NOMO-1 treated with dmso at 0.1 percent for 144 hours (cell line): ENCODE results near the gene KDM2A.
A peak's percentile ranks its signal among the peaks of the same experiment; 100 is the strongest.
"Not testable (repeated sequence)": the region's sequence is repeated elsewhere in the genome, so short reads cannot be mapped to it uniquely, and the experiment has no call there.

Source experiments
- DNase-seq: peaks from one replicate; lab custom pipeline; 2025; ENCODE audit not compliant: unreplicated experiment; lab: John Stamatoyannopoulos, UW

The KDM2A gene

GRCh38 chr11:67167091-67167490 is 48.0 kb downstream of the KDM2A start:
- no peak for DNase-seq

- DNase-seq, result no peak
Measured at GRCh38 chr11:67167719-67168118, 48.7 kb downstream of the KDM2A start.

- not testable (repeated sequence) for DNase-seq
Measured at GRCh38 chr11:67168911-67169310, 49.8 kb downstream of the KDM2A start.

GRCh38 chr11:67174311-67174710 is 55.2 kb downstream of the KDM2A start:
- DNase-seq, result no peak

GRCh38 chr11:67177399-67178281 is 58.6 kb downstream of the KDM2A start:
- no peak for DNase-seq

GRCh38 chr11:67178421-67178820 is 59.4 kb downstream of the KDM2A start:
- no peak for DNase-seq

GRCh38 chr11:67178878-67179277 is 59.8 kb downstream of the KDM2A start:
- no peak for DNase-seq

- no peak for DNase-seq
Measured at GRCh38 chr11:67179892-67180490, 60.9 kb downstream of the KDM2A start.

- DNase-seq, result no peak
Measured at GRCh38 chr11:67194096-67194495, 75.0 kb downstream of the KDM2A start.

GRCh38 chr11:67195971-67196456 is 77.0 kb downstream of the KDM2A start:
- DNase-seq, result peak; percentile 85

GRCh38 chr11:67197606-67198005 is 78.5 kb downstream of the KDM2A start:
- no peak for DNase-seq

GRCh38 chr11:67198781-67199180 is 79.7 kb downstream of the KDM2A start:
- DNase-seq, result not testable (repeated sequence)

GRCh38 chr11:67199751-67200150 is 80.7 kb downstream of the KDM2A start:
- no peak for DNase-seq

GRCh38 chr11:67202028-67202427 is 83.0 kb downstream of the KDM2A start:
- DNase-seq, result no peak

GRCh38 chr11:67204822-67205221 is 85.8 kb downstream of the KDM2A start:
- no peak for DNase-seq

- not testable (repeated sequence) for DNase-seq
Measured at GRCh38 chr11:67209222-67209621, 90.2 kb downstream of the KDM2A start.

- DNase-seq, result peak; percentile 31
Measured at GRCh38 chr11:67211656-67212436, 92.8 kb downstream of the KDM2A start.

- DNase-seq, result peak; percentile 91
Measured at GRCh38 chr11:67213178-67213621, 94.1 kb downstream of the KDM2A start.

- no peak for DNase-seq
Measured at GRCh38 chr11:67227726-67228125, 108.7 kb downstream of the KDM2A start.

- DNase-seq, result no peak
Measured at GRCh38 chr11:67230406-67230805, 111.3 kb downstream of the KDM2A start.

- no peak for DNase-seq
Measured at GRCh38 chr11:67230886-67231285, 111.8 kb downstream of the KDM2A start.
